Keratinocyte (primary cell): ENCODE measurements around the gene NAALADL2. TPM values are rescaled to one million over a fixed set of nuclear protein-coding genes. Genes with fewer than 3 reads are reported as not detected.

Experiments used
- DNase-seq: peaks from one replicate; pipeline ENCODE4 v3.0.0-alpha.2; 2011; ENCODE audit warnings: low read depth, missing footprints, low spot score
- FAIRE-seq: peaks from 2 replicates; lab custom pipeline; 2011; peaks lifted over from hg19 to GRCh38; lab: Jason Lieb, UNC
- H2AFZ ChIP-seq: 2 replicates; pipeline ENCODE4 v1.6.0; 2012; ENCODE audit warnings: low read length, control low read depth, inconsistent platforms; ENCODE audit not compliant: control insufficient read depth
- H3K27ac ChIP-seq: 2 replicates; pipeline ENCODE4 v1.5.1; 2011; ENCODE audit warnings: low read length; ENCODE audit not compliant: control insufficient read depth, insufficient read depth
- H3K27me3 ChIP-seq: 3 replicates; pipeline ENCODE4 v1.6.0; 2011; ENCODE audit warnings: low read length; ENCODE audit not compliant: control insufficient read depth, insufficient read depth; ENCODE audit errors: extremely low read depth
- H3K36me3 ChIP-seq, 2 experiments: 2 replicates in 1 of 2; 3 replicates in 1 of 2; pipeline ENCODE4 v1.5.1; 2011; ENCODE audit warnings: low read length in 2 of 2, mild to moderate bottlenecking in 1 of 2; ENCODE audit not compliant: control insufficient read depth in 2 of 2, insufficient read depth in 2 of 2; ENCODE audit errors: extremely low read depth in 1 of 2
- H3K4me1 ChIP-seq: 3 replicates; pipeline ENCODE4 v1.5.1; 2011; ENCODE audit warnings: low read length; ENCODE audit not compliant: control insufficient read depth, insufficient read depth; ENCODE audit errors: extremely low read depth
- H3K4me2 ChIP-seq: 3 replicates; pipeline ENCODE4 v1.6.0; 2011; ENCODE audit warnings: low read depth, low read length; ENCODE audit not compliant: control insufficient read depth, insufficient read depth; ENCODE audit errors: extremely low read depth
- H3K4me3 ChIP-seq, 3 experiments: fragments of 200-600 bp in 1 of 3; sonication (generic) in 1 of 3; 2 replicates in 2 of 3; 3 replicates in 1 of 3; pipeline ENCODE4 v1.5.1; 2011 to 2016; ENCODE audit warnings: low read length in 3 of 3, mild to moderate bottlenecking in 3 of 3, control low read depth in 2 of 3, inconsistent platforms in 1 of 3, low read depth in 1 of 3, mixed read lengths in 1 of 3, mixed run types in 1 of 3, moderate library complexity in 1 of 3; ENCODE audit not compliant: control insufficient read depth in 2 of 3, insufficient read depth in 2 of 3; ENCODE audit errors: extremely low read depth in 1 of 3
- H3K79me2 ChIP-seq: 2 replicates; pipeline ENCODE4 v1.6.0; 2012; ENCODE audit warnings: low read length; ENCODE audit not compliant: control insufficient read depth, insufficient read depth
- H3K9ac ChIP-seq: 3 replicates; pipeline ENCODE4 v1.6.0; 2011; ENCODE audit warnings: low read length; ENCODE audit not compliant: control insufficient read depth, insufficient read depth; ENCODE audit errors: extremely low read depth
- H3K9me1 ChIP-seq: 3 replicates; pipeline ENCODE4 v1.6.0; 2011; ENCODE audit warnings: low read length; ENCODE audit not compliant: control insufficient read depth, insufficient read depth; ENCODE audit errors: extremely low read depth
- H3K9me3 ChIP-seq: 2 replicates; pipeline ENCODE4 v1.5.1; 2012; ENCODE audit warnings: low read depth, low read length; ENCODE audit not compliant: control insufficient read depth
- H4K20me1 ChIP-seq: 3 replicates; pipeline ENCODE4 v1.6.0; 2011; ENCODE audit warnings: low read length; ENCODE audit not compliant: control insufficient read depth, insufficient read depth; ENCODE audit errors: extremely low read depth
- EZH2 ChIP-seq: IDR thresholded peaks from one replicate; pipeline ENCODE4 v1.6.1; 2012; ENCODE audit warnings: inconsistent platforms, mild to moderate bottlenecking, low read length, moderate library complexity
- dilution Hi-C: fragments of 300-500 bp; cut with MboI; formaldehyde crosslinking; loops from one replicate; pipeline ENCODE4 v1.7.0; 2020; ENCODE audit warnings: low sequenced_read_pairs; ENCODE audit not compliant: extremely low pct_ligation_motif_present
- polyA plus RNA-seq, 5 experiments: library from polyadenylated mRNA; depleted of rRNA in 3 of 5; stranded (reverse) in 3 of 5; stranded (forward) in 1 of 5; unstranded in 1 of 5; fragments of >200 nt; gene quantifications; 1 replicate in 1 of 5; 2 replicates in 3 of 5; 3 replicates in 1 of 5; pipeline versions ENCODE4 v1.2.1 to v1.2.3, GENCODE V29; 2011 to 2012; ENCODE audit warnings: missing spikeins in 2 of 5, low read depth in 1 of 5, low replicate concordance in 1 of 5
- TF ChIP-seq, protein P1 (sequence below), 3 experiments: IDR thresholded peaks in 1 of 3; conservative IDR thresholded peaks in 1 of 3; optimal IDR thresholded peaks in 1 of 3; 2 replicates in 2 of 3; 3 replicates in 1 of 3; pipeline versions ENCODE3 to v1.5.1; 2011; ENCODE audit warnings: low read length in 3 of 3, mild to moderate bottlenecking in 3 of 3, moderate library complexity in 2 of 3, control low read depth in 1 of 3, inconsistent platforms in 1 of 3; ENCODE audit not compliant: insufficient read depth in 2 of 3; ENCODE audit errors: extremely low read depth in 1 of 3

NAALADL2 gene
- polyA plus RNA-seq, 1 donor (not counting 4 experiments of a cell fraction or from before 2014, with no cell fraction given), result 0.75 TPM

- dilution Hi-C loops, result no loop called here
- Histone ChIP-seq H3K27ac (no peak overlapping the region), H4K20me1 (no peaks in the 10 kb centered on the region), H3K79me2 (no peaks in the 10 kb centered on the region), H3K9ac (no peak overlapping the region), H3K4me2 (no peak overlapping the region), H2AFZ (no peak overlapping the region), H3K9me1 (no peaks in the 10 kb centered on the region), H3K36me3 (no peaks in the 10 kb centered on the region), H3K9me3 (no peaks in the 10 kb centered on the region), H3K4me3 (no peak overlapping the region), H3K27me3 (no peaks in the 10 kb centered on the region), H3K4me1 (no peaks in the 10 kb centered on the region)
- no peak for DNase-seq
- TF ChIP-seq, protein P1, sequence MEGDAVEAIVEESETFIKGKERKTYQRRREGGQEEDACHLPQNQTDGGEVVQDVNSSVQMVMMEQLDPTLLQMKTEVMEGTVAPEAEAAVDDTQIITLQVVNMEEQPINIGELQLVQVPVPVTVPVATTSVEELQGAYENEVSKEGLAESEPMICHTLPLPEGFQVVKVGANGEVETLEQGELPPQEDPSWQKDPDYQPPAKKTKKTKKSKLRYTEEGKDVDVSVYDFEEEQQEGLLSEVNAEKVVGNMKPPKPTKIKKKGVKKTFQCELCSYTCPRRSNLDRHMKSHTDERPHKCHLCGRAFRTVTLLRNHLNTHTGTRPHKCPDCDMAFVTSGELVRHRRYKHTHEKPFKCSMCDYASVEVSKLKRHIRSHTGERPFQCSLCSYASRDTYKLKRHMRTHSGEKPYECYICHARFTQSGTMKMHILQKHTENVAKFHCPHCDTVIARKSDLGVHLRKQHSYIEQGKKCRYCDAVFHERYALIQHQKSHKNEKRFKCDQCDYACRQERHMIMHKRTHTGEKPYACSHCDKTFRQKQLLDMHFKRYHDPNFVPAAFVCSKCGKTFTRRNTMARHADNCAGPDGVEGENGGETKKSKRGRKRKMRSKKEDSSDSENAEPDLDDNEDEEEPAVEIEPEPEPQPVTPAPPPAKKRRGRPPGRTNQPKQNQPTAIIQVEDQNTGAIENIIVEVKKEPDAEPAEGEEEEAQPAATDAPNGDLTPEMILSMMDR (optimal IDR thresholded peaks at IDR 0.05 in 1 of 3, IDR thresholded peaks at IDR 0.05 in 1 of 3, conservative IDR thresholded peaks at IDR 0.05 in 1 of 3; ENCODE audit: extremely low read depth in 1 of 3, insufficient read depth in 2 of 3, low read length in 3 of 3), result no peak
- TF ChIP-seq EZH2, result no peak
- no peak for FAIRE-seq
Observed at GRCh38 chr3:175399156-175399840, 540.2 kb downstream of the NAALADL2 start.

GRCh38 chr3:175404027-175404426 lies 544.9 kb downstream of the NAALADL2 start:
- Histone ChIP-seq H3K4me3 (no peak overlapping the region), H3K9ac (no peak overlapping the region), H3K4me2 (no peak overlapping the region), H3K79me2 (no peaks in the 10 kb centered on the region), H4K20me1 (no peaks in the 10 kb centered on the region), H3K36me3 (no peaks in the 10 kb centered on the region), H3K27ac (no peak overlapping the region), H3K27me3 (no peaks in the 10 kb centered on the region), H3K9me1 (no peaks in the 10 kb centered on the region), H3K9me3 (no peaks in the 10 kb centered on the region), H2AFZ (no peak overlapping the region), H3K4me1 (no peaks in the 10 kb centered on the region)
- FAIRE-seq (no peak), DNase-seq (no peak)
- TF ChIP-seq, protein P1 (optimal IDR thresholded peaks at IDR 0.05 in 1 of 3, IDR thresholded peaks at IDR 0.05 in 1 of 3, conservative IDR thresholded peaks at IDR 0.05 in 1 of 3; ENCODE audit: extremely low read depth in 1 of 3, insufficient read depth in 2 of 3, low read length in 3 of 3), result no peak
- TF ChIP-seq EZH2, result no peak
- dilution Hi-C loops, result no loop called here
